WERI-Rb-1 (cell line): ENCODE results near the gene DNAI1.

Source experiments
- DNase-seq: peaks from one replicate; pipeline ENCODE4 v3.0.0-alpha.2; 2020
- H3K27ac ChIP-seq: fragments of 250-450 bp; sonication (Bioruptor Pico); 2 replicates; pipeline ENCODE4 v1.5.1; 2020; ENCODE audit warnings: mild to moderate bottlenecking, moderate library complexity
- H3K27me3 ChIP-seq: fragments of 250-450 bp; sonication (Bioruptor Pico); 2 replicates; pipeline ENCODE4 v1.5.1; 2021; ENCODE audit warnings: mild to moderate bottlenecking, low read depth, moderate library complexity; ENCODE audit not compliant: insufficient read depth, severe bottlenecking
- H3K36me3 ChIP-seq: fragments of 250-450 bp; sonication (Bioruptor Pico); 2 replicates; pipeline ENCODE4 v1.5.1; 2020; ENCODE audit warnings: mild to moderate bottlenecking, moderate library complexity
- H3K4me3 ChIP-seq: 2 replicates; pipeline ENCODE4 v1.5.1; 2011; ENCODE audit warnings: low read depth, mild to moderate bottlenecking, control low read depth, low read length
- H3K9me3 ChIP-seq: fragments of 250-450 bp; sonication (Bioruptor Pico); 2 replicates; pipeline ENCODE4 v1.5.1; 2021; ENCODE audit warnings: mild to moderate bottlenecking, moderate library complexity; ENCODE audit not compliant: severe bottlenecking
- TF ChIP-seq, protein P1 (sequence below): IDR thresholded peaks from 2 replicates; pipeline ENCODE4 v1.5.1; 2011; ENCODE audit warnings: low read depth, mild to moderate bottlenecking, control low read depth, inconsistent platforms, low read length

DNAI1 gene

DNA sequence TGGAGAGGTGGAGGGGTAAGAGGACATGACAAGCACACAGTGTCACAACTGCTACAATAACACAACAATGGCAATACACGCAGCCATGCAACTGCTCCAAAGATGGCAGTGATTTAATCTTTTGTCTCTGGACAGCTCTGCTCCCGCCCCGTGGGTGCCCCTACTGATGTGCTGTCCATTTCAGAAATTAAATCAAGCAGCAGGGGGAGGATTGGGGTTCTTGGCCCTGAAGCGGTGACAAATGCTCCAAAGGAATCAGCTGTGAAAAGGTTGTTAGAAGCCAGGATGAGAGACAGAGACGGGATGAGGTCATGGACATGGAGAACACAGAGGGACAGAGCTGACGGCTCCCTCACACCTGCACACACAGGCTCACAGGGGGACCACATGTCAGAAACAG is 108.4 kb downstream of the DNAI1 start:
- H3K36me3 ChIP-seq, result peaks cover 31% of the 10 kb centered on the region
- no peaks in the 10 kb centered on the region for H3K9me3 ChIP-seq
- TF ChIP-seq, protein P1, sequence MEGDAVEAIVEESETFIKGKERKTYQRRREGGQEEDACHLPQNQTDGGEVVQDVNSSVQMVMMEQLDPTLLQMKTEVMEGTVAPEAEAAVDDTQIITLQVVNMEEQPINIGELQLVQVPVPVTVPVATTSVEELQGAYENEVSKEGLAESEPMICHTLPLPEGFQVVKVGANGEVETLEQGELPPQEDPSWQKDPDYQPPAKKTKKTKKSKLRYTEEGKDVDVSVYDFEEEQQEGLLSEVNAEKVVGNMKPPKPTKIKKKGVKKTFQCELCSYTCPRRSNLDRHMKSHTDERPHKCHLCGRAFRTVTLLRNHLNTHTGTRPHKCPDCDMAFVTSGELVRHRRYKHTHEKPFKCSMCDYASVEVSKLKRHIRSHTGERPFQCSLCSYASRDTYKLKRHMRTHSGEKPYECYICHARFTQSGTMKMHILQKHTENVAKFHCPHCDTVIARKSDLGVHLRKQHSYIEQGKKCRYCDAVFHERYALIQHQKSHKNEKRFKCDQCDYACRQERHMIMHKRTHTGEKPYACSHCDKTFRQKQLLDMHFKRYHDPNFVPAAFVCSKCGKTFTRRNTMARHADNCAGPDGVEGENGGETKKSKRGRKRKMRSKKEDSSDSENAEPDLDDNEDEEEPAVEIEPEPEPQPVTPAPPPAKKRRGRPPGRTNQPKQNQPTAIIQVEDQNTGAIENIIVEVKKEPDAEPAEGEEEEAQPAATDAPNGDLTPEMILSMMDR, result no peak
- peak overlapping the region; percentile 87 for H3K27ac ChIP-seq
- no peak for DNase-seq
- no peaks in the 10 kb centered on the region for H3K27me3 ChIP-seq
- H3K4me3 ChIP-seq, result no peak overlapping the region

DNA sequence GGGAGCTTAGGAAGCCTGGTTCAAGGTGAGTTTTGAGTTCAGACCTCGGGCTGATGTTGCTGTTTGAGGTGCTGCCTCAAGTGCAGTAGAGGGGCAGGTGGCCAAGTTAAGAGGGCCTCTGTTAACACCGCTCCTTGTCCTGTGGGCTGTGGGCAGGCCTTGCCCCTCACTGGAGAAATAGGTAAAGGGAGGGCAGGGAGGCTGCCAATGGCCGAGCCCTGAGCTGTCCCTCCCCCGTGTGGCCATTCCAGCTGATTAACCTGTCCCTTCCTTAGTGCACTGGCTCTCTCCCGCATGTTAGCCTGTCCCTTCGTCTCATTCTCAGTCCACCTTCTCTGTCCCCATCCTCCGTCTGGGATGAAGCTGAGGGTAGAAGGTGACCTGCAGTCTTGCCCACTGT is 109.5 kb downstream of the DNAI1 start:
- Histone ChIP-seq H3K27ac (peak overlapping the region; percentile 87), H3K9me3 (no peaks in the 10 kb centered on the region), H3K27me3 (no peaks in the 10 kb centered on the region), H3K36me3 (peaks cover 20% of the 10 kb centered on the region), H3K4me3 (no peak overlapping the region)
- peak; percentile 49 for DNase-seq
- TF ChIP-seq, protein P1, result peak; percentile 34; the same call in 1 of the 2 replicates

DNA sequence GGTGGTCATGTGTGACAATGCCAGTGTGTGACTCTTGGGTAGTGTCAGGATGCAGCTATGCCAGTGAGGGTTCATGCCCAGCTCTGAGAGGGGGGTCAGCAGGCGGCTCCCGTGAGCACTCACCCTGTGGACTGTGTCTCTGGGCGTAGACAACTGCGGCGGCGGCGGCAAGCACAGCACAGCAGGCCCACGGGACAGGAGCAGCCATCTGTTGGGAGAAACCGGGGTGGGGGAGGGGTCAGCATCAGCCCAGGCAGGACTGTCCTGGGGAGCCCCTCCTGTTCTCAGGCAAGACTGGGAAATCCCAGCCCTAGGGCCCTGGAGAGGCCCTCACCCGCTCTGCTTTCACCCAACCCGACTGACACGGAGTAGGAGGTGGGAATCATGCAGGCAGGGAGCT is 110.2 kb downstream of the DNAI1 start:
- H3K36me3 ChIP-seq, result peaks cover 13% of the 10 kb centered on the region
- no peak overlapping the region for H3K4me3 ChIP-seq
- H3K9me3 ChIP-seq, result no peaks in the 10 kb centered on the region
- H3K27me3 ChIP-seq, result no peaks in the 10 kb centered on the region
- peak; percentile 98 for DNase-seq
- TF ChIP-seq, protein P1, result no peak
- H3K27ac ChIP-seq, result peak overlapping the region; percentile 87

DNA sequence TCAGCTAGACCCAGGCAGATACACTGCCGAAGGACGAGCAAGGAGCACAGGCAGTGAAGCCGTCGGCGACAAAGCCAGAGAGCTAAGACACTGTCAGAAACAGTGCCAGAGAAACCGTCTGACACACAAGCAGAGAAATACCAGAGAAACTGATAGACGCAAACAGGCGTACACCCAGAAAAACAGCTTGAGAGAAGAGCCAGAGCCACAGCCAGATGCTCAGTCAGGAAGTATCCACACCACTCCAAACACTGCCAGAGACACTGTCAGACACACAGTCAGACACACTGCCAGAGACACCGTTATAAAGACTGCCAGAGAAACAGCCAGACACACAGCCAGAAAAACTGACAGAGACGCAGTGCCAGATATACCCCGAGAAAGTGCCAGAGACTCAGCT is 111.8 kb downstream of the DNAI1 start:
- peaks cover 6% of the 10 kb centered on the region for H3K36me3 ChIP-seq
- no peak for DNase-seq
- no peak overlapping the region for H3K4me3 ChIP-seq
- no peaks in the 10 kb centered on the region for H3K27me3 ChIP-seq
- H3K9me3 ChIP-seq, result no peaks in the 10 kb centered on the region
- H3K27ac ChIP-seq, result peak overlapping the region; percentile 87
- TF ChIP-seq, protein P1, result no peak
